IPS DF 19.7 (cell line): ENCODE results near the gene SMIM9.
"Not testable (repeated sequence)": the region's sequence is repeated elsewhere in the genome, so short reads cannot be mapped to it uniquely, and the experiment has no call there.

Experiments used
- DNase-seq: peaks from one replicate; pipeline ENCODE4 v3.0.0-alpha.2; 2013; ENCODE audit warnings: low read depth, low spot score

SMIM9 gene

DNA sequence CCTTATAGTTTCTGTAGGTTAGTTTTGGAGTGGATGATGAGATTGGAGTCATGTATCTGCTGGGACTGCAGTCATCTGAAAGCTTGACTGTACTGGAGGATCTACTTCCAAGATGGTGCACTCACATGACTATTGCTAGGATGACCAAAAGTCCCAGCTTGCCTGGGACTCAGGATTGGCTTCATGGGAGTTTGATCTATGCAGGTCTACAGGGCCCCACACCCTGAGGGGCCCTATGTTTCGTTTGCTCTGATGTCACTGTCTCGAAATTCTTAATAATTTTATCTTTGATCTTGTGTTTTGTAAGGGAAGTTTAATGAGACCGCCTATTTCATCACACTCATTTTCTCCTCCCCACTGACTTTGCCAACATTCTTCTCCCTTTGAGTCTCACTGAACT is at the start of gene SMIM9:
SMIM9 (minus strand) TSS at position 101 of the 400 bp plus-strand sequence. CDS start 3,806 bp downstream, outside the sequence.
- no peak for DNase-seq

DNA sequence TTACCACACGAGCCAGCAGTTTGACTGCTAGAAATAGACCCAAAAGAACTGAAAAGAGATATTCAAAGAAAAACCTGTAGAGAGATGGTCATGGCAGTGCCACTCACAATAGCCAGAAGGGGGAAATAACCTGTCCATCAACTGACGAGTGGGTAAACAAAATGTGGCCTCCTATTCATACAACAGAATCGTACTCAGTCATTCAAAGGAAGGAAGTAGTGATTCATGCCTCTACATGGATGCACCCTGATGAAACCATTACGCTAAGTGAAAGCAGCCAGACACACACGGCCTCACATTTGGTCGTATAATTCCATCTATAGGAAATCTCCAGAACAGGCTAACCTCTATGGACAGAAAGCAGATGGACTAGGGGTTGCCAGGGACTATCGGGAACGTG is 49.6 kb upstream of the SMIM9 start:
- DNase-seq, result not testable (repeated sequence)

DNA sequence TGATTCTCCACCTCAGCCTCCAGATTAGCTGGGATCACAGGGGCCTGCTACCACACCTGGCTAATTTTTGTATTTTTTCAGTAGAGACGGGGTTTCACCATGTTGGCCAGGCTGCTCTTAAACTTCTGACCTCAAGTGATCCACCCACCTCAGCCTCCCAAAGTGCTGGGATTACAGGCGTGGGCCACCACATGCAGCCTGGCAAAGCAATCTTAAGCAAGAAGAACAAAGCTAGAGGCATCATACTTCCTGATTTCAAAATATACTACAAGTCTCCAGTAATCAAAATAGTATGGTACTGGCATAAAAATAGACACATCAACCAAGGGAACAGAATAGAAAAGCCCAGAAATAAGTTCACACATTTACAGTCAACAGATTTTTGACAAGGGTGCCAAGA is 38.9 kb upstream of the SMIM9 start:
- DNase-seq, result no peak

- not testable (repeated sequence) for DNase-seq
Measured at GRCh38 chrX:154868522-154868921, 34.1 kb upstream of the SMIM9 start.

DNA sequence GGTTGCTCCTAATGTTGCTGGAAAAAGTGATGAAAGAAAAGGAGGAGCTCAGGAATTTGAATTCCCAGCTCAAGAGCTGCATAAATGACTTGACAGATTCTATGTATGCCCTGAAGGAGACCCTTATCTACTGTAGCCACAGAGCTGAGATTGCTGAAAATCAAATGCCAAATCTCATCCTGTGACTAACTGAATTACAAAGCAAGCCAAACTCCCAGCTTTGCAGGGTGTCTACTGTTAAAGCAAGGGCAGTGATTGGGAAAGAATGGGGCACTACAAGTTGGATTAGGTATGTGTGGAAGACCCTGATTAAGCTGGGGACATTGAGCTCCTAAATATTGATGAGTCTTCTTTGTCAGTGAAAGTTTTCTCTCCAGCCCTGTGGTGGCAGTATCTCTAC is 20.8 kb upstream of the SMIM9 start:
- no peak for DNase-seq

GRCh38 chrX:154850957-154851611 is 16.6 kb upstream of the SMIM9 start:
- DNase-seq, result no peak

DNA sequence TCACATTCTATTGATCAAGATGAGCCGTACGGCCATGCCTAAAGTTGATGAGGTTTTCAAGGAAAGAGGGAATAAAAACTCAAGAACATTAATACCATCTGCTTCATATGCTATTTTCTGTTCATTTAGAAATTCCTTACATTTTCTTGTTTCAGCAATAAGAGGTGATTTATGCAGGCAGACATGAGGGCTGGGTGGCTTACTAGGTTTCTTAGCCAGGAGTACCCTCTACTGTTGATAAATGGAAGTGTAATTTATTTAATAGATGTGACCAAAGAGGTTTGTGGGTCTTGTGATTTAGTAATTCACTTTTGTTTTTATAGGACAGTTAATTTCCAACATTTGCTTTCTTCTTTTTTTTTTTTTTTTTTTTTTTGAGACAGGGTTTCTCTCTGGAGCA is 6.4 kb upstream of the SMIM9 start:
- no peak for DNase-seq

- DNase-seq, result no peak
Measured at GRCh38 chrX:154836163-154836562, 1.7 kb upstream of the SMIM9 start.

DNA sequence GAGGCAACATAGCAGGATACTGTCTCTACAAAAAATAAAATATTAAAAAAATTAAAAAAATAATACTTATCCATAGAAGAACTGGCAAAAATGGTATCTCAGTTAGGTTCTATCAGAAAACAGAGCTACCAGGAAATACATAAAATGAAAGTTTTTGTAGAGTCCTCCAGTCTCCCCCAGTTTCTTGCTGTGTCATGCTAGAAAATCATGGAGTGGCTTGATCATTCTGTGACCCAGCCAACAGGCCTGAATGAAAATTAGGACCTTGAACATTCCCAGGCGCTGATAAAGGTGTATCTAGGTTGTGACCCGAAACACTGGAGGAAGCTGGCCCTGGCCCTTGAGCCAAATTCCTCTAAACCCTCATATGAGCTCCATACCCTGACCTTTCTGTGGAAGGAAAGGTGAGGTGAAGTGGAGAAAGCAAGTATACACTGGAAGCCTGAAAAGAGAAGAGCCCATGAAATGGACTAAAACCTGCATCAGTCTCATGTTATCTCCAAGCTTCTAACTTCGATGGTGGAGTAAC is 652 bp downstream of the SMIM9 start:
- no peak for DNase-seq

DNA sequence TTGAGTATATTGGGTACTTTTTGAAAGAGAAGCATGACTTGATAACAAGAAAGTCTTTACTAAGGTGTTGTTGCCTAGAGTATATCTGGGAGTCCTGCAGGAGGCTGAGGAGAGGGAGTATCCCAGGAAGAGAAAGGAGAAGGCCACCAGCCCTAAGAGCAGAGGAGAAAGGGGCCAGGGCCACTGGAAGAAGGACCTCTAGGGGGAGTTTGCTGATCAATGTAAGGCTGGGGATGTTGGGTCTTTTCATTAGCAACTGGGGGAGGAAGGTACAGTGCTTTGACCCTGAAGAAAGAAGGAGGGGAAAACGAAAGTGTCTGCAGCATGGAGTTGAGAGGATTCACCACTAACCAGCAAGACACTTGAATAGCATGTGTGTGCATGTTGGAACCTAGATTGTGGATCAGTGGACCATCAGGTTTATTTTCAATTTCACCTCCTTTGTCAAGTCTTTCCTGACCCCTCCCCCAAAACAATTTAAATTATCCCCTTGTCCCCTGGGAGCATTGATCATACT is 4.5 kb downstream of the SMIM9 start:
- no peak for DNase-seq

DNA sequence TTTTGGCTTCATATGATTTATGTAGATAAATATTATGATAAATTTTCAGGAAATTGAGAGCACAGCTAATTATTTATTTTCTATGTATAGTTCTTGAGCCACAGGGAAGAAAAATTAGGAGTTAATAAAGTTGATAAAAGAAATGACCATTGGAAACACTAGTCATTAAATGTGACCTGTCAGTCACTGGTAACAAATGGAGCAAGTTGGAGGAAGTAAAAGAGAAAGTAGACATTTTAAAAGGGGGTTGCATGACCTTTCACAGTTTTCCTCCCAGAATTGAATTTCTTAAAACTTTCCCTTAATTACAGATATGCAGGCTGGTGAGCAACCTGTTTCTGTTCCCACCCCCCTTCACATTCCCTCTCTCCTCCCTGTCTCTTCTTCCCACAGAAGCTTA is 5.3 kb downstream of the SMIM9 start:
- no peak for DNase-seq

GRCh38 chrX:154828016-154828408 is 6.5 kb downstream of the SMIM9 start:
- DNase-seq, result no peak

GRCh38 chrX:154827194-154828015 is 7.1 kb downstream of the SMIM9 start:
- no peak for DNase-seq

DNA sequence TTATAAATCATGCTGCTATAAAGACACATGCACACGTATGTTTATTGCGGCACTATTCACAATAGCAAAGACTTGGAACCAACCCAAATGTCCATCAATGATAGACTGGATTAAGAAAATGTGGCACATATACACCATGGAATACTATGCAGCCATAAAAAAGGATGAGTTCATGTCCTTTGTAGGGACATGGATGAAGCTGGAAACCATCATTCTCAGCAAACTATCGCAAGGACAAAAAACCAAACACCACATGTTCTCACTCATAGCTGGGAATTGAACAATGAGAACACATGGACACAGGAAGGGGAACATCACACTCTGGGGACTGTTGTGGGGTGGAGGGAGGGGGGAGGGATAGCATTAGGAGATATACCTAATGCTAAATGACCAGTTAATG is 8.9 kb downstream of the SMIM9 start:
- DNase-seq, result not testable (repeated sequence)

- DNase-seq, result no peak
Measured at GRCh38 chrX:154824638-154825037, 9.8 kb downstream of the SMIM9 start.

DNA sequence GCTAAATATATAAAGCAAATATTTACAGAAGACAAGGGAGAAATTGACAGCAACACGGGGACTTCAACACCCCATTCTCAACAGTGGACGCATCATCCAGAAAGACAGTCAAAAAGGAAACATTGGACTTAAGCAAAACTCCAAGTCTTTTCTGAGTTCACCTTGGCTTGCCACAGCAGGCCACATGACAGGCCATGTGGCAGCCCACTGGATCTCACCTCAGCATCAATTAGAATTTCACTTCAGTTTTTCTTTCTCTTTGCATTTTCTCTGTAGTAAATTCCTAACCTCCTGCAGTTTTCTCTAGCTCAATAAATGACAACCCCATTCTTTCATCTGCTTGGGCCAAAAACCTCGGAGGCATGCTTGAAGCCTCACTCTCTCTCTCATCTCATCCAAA is 12.4 kb downstream of the SMIM9 start:
- DNase-seq, result no peak

DNA sequence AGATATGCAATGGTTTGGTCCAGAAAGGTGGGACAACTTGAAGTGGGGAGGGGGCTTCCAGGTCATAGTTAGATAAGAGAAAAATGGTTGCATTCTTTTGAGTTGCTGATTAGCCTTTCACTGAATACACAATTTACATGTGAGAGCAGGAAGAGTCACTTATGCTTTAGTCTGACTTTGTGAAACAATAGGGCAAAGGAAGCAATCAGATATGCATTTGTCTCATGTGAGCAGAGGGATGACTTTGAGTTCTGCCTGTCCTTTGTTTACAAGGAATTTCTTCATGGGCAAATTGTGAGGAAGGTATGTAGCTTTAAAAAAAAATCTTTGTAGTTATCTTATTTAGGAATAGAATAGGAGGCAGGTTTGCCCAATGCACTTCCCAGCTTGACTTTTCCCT is 12.9 kb downstream of the SMIM9 start:
- no peak for DNase-seq

DNA sequence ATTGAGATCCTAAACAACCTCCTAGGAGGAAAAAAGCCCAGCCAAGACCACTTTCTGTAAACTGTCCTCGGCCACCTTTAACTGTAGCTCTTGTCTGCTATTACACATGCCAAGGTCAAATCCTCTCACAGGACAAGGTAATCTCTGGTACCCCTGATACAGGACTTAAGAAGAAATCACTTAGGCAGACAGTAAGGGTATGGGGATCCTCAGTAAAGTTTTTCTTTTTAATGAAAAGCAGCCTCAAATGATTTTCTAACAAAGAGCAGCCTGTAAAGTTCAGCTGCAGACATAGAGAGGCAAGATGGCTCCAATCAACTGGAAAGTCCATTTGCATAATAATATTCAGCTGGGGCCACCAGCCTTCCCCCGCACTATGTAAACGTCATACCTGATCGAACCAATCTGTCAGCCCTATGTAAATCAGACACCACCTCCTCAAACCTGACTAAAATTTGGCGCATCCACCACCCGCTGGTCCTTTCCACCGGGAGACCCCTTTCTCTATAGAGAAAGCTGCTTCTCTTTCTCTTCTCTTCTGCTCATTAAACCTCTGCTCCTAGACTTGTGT is 14.6 kb downstream of the SMIM9 start:
- DNase-seq, result no peak

- DNase-seq, result no peak
Measured at GRCh38 chrX:154818916-154819770, 15.3 kb downstream of the SMIM9 start.

DNA sequence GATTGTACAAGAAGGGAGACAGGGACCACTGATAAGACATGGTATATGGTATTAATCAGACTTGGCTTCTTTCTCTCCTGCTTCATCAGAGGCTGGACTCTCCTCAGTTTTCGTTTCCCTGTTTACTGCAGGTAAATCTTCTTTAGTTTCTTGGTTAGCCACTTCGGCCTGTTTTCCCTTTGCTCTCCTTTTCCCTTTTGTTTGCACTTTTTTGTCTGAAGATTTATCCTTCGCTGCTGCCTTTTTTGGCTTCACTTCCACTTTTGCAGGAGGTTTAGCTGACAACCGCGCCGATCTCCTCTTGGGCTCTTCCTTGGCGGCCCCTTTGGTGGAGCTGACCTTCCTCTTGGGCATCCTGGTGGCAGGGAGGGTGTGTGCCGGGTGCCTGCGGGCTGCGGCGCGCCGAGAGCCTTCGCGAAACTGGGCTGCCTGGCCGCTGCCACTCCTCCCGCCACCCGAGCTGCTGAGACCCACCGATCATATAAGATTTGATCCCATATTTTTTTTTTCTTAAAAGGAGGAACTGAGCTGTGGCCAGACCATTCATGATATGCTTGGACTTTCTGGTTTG is 17.3 kb downstream of the SMIM9 start:
- not testable (repeated sequence) for DNase-seq

GRCh38 chrX:154816326-154816898 is 18.1 kb downstream of the SMIM9 start:
- DNase-seq, result not testable (repeated sequence)
